ENCODE results near the gene TRAPPC12.
"Not testable (repeated sequence)": the region's sequence is repeated elsewhere in the genome, so short reads cannot be mapped to it uniquely, and the experiment has no call there.

DNA sequence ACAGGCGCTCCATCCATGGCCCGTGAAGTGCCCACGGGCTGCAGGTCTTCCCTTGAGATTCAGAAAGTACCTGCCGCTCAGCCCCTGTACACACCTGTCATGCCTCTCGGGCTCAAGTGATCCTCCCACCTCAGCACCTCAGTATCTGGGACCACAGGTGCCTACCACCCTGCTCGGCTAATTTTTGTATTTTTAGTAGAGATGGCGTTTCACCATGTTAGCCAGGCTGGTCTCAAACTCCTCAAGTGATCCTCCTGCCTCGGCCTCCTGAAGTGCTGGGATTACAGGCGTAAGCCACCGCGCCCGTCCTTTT lies 112.9 kb downstream of the TRAPPC12 start:
- TF ChIP-seq, protein P1, sequence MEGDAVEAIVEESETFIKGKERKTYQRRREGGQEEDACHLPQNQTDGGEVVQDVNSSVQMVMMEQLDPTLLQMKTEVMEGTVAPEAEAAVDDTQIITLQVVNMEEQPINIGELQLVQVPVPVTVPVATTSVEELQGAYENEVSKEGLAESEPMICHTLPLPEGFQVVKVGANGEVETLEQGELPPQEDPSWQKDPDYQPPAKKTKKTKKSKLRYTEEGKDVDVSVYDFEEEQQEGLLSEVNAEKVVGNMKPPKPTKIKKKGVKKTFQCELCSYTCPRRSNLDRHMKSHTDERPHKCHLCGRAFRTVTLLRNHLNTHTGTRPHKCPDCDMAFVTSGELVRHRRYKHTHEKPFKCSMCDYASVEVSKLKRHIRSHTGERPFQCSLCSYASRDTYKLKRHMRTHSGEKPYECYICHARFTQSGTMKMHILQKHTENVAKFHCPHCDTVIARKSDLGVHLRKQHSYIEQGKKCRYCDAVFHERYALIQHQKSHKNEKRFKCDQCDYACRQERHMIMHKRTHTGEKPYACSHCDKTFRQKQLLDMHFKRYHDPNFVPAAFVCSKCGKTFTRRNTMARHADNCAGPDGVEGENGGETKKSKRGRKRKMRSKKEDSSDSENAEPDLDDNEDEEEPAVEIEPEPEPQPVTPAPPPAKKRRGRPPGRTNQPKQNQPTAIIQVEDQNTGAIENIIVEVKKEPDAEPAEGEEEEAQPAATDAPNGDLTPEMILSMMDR (IDR thresholded peaks at IDR 0.05) = not testable (repeated sequence)
- TF ChIP-seq ZFX (IDR thresholded peaks at IDR 0.05; ENCODE audit: borderline replicate concordance) = not testable (repeated sequence)

Data from 22Rv1 (cell line).